ENCODE measurements around the gene UBA3.

Gene UBA3

DNA sequence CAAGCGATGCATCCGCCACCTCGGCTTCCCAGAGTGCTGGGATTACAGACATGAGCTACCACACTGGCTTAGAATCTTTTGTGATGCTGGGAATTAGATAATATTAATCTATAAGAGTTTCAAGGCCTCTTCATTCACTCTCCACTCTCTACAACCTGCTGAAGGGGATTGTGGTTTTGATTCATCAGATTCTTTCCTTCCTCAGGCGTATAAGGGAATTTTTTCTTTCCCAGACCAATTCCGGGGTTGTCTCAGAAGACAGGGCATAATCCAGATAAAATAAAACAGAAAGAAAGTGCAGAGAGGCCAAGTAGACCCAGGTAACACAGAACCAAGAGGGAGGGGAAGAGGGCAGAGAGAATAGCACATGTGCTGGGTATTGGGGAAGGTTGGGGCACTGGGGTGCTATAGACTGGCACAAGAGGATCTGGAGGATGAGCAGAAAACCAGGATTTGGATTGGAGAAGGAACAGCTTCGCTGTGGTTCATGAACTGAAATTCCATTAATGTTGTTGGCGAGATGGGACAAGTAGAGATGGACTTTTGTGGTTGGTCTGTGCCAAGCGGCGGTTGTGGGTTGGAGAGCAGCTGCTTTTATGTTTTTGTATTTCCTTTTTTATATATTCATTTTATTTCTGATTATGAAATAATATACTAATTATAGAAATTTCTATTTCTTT is 17.4 kb upstream of the UBA3 start:
- no peak for DNase-seq

DNA sequence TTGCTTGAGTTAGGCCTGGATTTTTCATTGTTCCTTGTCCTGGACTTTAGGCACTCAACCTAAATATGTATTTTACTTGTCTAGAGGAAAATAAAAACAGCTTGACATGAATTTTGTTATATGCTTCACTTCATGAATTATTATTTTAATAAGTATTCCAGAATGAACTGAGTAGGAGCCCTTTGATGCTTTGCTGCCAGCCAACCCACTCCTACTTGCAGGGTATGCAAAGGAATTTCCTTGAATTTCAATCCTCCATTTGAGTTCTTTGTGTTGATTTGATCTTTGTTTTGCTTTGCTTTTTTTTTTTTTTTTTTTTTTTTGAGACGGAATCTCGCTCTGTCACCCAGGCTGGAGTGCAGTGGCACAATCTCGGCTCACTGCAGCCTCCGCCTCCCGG is 16.1 kb upstream of the UBA3 start:
- DNase-seq: no peak

DNA sequence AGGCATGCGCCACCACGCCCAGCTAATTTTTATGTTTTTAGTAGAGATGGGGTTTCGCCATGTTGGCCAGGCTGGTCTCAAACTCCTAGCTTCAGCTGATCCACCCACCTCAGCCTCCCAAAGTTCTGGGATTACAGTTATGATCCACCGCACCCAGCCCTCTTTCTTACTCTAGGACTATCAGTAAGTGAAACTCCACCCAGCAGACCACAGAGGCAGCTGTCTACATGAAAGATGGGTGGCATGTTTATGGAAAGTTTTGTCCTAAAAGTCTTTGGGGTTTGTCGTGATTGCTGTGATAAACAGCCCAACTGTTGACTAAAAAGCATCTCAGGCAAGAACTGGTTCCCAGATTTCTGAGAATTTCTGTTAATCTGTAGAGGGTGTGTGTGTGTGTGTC is 15.5 kb upstream of the UBA3 start:
- DNase-seq: no peak

DNA sequence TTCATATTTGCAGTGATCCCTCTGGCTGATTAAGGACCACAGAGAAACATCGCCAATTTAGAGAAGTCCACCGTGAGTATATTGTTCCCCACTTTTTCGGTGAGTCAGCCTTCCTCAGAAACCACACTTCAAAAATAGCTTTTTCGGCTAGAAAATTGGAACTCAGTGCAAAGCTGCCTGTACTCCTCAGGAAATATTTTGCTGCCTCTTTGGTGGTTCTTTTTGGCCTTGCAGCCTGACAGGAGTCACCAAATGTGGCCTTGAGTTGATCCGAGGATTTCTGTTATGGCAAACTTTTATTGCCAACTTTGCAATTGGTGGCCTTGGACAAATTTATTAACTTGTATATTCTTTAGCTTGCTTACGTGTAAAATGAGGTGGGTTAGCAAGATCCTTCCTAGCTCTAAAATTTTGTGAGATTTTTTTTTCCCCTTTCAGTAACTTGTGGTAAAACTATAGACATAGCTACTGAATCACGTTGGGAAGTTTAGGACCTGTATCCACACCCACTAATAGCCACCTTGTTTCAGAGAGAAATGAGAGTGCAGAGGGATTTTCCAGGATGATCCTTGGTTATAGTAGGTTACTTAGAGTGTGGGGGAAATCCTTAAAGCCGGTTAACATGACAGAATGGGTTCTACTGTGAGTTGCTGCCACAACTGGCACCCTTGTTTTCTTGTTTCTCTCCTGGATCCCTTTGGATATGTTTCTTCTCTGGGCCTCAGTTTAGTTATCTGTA is 14.5 kb upstream of the UBA3 start:
- no peak for DNase-seq

DNA sequence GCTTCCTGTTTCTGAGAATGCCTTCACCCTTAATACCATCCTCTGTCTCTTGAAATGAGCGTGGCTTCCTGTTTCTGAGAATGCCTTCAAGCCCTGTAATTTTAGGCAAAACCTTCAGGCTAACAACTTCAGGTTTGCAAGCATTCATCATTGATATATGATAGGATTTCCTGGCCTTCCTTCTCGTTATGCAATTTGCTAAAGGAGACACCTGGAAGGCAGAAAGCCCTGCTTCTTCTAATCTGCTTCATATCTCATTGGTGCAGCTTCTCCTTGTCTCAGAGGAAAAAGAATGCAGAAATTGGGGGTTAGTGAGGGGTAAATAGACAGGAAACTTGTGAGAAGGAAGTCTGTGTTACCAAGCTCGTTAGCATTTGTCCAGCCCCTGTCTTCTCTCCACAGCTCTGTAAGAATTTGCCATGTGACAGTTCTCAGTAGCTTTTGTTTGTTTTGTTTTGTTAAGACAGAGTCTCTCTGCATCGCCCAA is 11.9 kb upstream of the UBA3 start:
- no peak for DNase-seq

DNA sequence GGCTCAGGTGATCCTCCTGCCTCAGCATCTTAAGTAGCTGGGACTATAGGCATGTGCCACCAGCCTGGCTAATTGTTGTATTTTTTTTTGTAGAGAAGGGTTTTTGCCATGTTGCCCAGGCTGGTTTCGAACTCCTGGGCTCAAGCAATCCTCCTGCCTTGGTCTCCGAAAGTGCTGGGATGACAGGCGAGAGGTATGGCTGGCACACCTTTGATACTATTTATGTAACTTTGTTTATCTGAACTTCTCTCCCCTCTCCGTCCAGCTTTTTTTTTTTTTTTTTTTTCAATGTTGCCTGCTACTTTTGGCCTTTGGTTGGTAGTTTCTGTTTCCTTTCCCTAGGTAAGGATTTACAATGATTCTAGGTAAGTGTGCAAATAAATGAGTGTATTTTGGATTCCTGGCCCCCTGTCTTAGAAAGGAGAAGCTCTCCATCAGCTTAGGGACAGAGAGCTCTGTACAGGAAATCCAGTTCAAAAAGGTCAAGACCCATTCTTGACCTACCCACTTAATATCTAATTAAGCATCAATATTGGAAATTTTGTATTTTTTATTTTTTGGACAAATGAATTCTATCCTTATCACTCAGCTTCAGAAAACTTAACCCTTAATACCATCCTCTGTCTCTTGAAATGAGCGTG is 11.3 kb upstream of the UBA3 start:
- DNase-seq: no peak

DNA sequence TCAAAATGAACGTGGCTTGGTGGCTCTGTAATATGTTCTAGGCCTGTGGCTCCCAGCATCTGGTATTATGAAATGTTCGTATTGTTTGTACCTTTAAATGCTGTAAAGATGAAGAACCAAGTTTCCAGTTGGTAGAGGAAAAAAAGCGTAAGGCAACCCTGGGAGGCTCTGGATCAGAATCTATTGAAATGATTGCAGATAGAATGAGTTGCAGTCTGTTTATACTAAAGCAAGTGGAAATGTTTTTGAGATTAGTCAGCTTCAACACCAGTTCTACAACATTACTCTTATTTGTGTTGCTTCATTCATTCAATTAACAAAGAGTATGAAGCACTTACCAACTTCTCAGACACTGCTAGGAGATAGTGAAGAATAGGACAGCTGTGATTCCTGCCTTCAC is 9.9 kb upstream of the UBA3 start:
- DNase-seq: no peak

DNA sequence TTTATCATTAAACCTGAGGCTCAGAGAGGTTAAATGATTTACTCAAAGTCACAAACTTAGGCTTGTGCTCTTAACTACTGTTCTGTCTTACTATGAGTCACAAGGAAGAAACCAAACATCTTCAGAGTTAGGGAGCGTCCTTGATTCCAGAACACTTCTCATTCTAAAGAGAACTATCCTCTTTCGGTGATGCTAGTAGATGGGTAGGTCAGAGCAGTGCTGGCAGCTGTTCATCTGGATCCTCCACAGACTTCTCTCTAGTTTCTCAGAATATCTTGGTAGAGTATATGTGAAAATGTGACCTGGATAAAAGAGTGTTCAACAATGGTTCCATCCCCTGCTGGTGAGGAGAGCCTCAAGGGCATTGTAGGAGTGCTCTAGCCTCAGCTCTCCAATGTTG is 7.9 kb upstream of the UBA3 start:
- no peak for DNase-seq

DNA sequence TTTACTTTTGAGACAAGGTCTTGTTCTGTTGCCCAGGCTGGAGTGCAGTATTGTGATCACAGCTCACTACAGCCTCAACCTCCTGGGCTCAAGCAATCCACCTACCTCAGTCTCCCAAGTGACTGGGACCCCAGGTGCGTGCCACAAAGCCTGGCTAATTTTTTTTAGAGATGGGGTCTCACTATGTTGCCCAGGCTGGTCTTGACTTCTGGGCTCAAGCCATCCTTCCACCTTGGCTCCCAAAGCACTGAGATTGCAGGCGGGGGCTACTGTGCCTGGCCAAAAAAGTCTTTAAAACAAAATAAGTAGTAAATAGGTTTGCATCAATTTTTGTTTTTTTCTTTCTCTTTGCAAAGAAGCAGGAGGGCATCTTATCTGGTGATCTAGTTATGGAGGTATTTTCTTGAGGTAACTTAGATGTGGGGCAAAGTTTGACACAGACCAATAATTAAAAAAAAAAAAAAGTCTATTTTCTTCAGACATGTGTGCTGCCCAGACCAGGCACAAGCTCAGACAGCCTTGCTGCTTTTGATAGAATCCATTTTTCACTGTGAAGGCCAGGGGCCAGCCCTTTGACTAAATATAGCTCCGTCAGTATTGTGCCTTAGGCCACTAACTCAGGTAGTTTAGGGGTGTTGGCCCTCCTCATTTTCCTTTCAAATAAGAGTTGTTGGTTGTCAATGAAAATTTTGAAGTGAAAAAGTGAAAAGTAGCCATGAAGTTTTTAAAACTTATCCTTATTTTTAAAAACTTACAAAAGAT is 7.0 kb upstream of the UBA3 start:
- no peak for DNase-seq

DNA sequence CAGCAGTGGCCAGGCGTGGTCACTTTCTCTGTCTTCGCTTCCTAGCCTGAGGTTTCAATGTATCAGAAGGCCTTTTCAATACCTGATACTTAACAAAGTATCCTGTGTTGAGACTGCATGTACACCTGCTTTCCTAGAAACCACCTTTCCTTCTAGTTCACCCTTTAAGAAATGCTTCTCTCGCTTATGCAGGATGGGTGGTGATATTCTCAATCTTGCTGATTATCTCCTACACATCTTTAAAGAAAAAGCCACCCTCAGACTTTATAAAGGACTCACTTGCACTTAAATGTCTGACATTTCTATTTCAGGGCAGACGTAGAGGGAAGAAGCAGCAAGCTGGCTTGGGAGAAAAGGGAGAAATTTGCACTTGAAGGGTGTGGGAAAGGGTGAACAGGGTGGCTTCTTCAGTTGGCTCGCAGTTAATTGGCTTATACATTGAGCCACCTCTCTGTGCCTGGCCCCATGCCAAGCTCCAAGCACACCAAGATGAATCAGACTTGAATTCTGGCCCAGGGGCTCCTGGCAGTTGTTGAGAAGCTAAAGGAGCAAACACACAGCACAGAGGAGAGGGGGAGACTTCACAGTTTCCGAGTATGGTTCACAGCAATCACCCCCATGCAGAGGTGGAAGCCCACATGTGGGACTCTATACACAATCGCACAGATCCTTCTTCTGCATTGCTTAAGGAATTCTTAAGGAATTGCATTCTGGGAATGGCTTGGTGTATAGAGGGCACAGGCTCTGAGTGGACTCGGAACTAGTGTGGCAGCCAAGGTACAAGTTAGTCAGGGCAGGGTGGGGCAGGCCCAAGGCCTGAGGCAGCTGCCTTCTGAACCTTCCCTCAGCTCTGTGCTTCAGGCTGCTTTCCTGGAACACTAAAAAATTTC is 5.9 kb upstream of the UBA3 start:
- DNase-seq: no peak

DNA sequence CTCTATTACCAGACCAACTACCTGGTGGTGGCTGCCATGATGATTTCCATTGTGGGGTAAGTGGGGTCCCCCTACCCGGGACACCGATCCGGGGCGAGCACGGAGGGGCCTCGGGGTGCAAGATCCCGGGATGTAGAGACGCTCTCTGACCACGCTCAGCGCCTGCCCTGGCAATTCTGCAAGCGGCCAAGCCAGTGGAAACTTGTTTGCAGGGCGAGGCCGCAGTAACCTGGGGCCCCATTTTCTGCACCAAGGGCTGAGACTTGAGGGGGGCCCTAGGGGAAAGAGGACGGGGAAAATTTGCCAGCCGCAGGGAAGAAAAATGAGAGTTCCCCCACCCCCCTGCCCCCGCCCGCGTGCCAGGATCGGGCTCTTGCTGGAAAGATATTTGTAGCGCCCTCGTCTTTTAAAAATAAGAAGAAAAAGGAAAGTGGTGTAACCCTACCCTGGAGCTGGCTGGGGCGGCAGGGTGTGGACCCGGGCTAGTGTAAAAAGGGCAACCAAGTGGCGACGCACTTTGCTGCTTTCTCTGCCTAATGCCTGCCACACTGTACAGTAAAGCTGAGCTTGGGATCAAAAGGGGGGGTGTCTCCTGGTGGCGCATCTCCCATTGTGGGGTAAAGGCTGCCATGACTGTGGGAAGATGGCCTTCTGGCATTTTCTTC is 5.1 kb upstream of the UBA3 start:
- DNase-seq: no peak

DNA sequence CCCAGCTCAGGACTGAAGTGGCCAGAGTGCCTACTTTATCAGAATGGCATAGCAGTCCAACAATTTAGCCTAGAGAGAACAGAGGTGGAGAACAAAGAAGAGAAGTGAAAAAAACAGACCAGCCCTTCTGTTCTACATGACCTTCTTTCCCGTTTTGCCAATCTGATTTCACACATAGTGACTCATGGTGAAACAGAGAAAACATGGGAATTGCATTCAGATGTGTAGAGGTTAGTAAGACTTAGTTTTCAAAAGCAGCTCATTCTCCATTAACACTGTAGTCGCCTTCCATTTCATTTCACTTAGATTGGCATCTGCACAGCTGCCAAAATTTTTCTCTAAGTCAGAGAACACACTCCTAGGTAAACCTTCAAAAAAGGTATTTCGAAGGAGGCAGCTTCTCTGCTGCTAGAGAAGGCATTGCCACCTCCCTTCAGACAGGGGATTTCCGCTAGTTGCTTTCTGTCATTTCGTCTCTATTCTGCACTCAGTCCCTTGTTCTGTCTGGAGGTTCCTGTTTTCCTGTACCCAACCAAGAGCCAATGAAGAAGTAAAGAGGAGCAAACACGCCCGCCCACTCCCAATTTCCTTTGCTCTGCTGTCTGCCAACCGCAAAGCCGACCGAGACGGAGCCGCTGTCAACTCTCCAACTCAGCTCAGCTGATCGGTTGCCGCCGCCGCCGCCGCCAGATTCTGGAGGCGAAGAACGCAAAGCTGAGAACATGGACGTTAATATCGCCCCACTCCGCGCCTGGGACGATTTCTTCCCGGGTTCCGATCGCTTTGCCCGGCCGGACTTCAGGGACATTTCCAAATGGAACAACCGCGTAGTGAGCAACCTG is 4.4 kb upstream of the UBA3 start, which contains the start of gene ARL6IP5:
TSS of gene ARL6IP5 (plus strand) at position 612 of the 842 bp plus-strand sequence. CDS start at position 723, 111 bp downstream.
- peak; percentile 56 for DNase-seq

DNA sequence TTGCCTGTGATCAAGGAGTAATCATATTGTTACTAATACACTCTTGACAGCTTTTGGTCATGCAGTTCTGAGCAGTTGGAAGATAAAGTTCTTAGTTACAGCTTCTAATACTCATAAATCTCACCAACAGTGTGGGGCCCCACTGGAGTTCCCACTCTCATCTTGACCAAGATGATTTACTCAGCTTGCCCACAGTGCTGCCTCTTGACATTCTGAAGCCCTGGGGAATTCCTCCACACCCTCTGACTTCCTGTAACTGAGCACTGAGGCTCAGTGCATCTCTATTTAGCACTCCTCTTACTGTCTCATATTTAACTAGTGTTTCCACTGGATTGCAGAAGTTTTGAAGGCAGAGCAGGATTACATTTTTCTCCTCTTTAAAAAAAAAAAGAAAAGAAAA is 2.6 kb upstream of the UBA3 start:
- DNase-seq: no peak

DNA sequence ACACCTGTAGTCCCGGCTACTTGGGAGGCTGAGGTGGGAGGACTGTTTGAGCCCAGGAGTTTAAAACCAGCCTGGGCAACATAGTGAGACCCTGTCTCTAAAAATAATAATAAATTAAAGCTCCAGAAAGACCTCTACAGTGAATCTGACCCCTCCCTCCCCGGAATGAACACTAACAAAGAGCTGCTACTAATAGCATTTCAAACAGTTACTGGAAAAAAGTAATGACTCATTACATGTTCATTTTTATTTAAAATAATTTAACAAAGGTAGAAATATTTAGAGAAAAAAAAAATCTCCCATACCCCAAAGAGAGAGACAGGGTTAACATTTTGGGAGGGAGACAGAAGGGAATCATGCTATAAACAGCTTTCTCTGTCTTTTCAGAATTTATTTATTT is 2.2 kb upstream of the UBA3 start:
- DNase-seq: no peak

DNA sequence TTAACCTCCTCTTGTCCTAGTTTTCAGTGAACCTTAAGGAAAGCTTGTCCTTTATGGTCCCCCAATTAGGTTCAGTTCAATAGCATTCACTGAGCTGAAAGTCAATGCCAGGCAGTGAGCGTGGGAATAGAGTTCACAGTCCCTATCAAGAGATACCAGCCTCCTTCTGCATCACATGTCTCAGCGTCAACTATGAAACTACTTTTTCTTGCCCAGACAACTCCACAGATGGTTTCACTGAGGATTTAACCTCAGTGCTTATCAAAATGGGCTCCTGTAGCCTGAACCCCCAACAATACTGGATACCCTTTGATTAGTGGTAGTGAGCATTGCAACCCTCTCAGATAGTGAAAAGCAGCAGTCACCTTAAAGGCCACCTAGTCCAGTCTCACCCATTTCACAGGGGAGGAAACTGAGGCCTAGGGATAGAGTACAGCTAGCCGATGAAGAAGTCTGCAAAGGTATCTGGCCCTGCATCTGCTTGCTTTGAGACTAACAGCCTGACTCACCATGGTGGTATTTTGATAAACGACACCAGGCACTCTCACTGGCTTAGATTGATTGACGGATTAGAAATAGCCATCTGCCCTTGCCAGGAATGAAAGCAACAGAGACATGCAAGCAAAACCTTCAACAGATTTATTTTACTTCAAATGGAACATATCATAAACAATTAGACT is 1.6 kb upstream of the UBA3 start:
- peak; percentile 27 for DNase-seq

DNA sequence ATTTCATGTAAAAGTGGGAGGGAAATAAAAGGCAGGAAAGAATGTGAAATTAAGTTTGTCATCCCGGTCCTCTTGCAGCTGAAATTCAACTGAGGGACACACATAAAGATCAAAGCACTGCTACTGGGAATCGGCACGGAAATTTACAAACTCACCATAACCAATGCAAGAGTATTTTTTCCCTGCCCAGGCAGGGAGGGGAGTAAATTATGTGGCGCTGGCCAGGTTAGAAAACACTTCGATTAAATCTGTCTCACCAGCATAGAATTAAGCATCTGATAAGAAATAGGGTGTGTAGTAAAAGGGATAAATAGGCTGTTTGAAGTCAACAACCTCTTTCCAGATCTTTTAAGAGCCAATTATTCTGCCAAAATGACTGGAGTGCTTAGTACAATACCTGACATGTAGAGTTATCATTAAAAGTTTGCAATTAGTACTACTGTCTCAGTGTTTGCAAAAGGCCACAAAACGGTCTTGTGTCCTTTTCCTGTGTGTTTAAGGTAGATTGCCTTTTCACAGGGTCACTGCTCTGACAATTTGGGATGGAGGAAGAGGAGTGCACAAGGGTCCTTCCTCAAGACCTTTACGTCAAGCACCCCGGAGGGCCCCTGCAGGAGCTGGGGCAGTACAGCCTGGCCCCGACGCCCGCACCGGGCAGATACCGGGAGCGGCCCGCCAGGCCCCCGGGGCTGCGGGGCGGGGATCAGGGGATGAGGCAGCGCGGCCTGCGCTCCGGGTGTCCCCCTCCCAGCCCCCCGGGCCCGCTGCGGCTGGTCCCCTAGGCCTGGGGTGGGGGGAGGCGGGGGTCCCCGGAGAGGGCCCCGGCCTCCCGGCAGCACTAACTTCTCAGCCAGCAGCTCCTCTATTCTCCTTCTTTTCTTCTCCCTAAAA is 651 bp downstream of the UBA3 start:
- DNase-seq: no peak

DNA sequence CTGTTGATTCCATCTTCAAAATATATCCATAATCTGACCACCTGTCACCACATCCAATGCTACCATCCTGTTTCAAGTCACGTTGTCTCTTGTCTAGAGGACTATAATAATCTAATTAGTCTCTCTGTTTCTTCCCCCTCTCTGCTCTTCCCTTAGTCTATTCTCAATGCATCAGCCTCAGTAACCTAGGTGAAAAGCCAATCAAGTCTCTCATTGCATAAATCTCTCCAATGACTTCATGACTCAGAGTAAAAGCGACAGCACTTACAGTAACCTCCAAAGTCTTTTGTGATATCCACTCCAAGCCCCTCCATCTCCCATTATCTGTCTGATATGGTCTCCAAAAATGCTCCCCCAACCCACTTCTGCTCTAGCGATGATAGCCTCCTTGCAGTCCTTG is 7.2 kb downstream of the UBA3 start:
- no peak for DNase-seq

DNA sequence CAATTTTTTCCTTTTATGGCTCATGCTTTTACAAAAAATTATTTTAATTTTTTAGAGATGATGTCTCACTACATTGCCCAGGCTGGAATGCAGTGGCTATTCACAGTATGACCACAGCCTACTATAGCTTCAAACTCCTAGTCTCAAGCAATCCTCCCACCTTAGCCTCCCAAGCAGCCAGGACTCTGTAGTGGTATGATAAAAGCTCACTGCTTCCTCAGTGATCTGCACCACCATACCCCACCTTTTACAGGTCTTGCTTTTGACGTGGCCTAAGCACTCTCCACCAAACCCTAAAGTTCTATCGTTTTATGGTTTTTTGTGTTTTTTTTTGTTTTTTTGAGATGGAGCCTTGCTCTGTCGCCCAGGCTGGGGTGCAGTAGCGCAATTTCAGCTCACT is 14.0 kb downstream of the UBA3 start:
- DNase-seq: no peak

Data from NCI-H1694 treated with DMSO at 0.1 percent for 48 hours (cell line).